ENCODE measurements around the gene IFRD2. TPM values are rescaled to one million over a fixed set of nuclear protein-coding genes. Genes with fewer than 3 reads are reported as not detected.

The IFRD2 gene
- total and polyA plus RNA-seq, 2 of the 13 experiments (the other 11 are each of a cell fraction or from before 2014, with no cell fraction given) = 32.8 to 96.1 TPM

DNA sequence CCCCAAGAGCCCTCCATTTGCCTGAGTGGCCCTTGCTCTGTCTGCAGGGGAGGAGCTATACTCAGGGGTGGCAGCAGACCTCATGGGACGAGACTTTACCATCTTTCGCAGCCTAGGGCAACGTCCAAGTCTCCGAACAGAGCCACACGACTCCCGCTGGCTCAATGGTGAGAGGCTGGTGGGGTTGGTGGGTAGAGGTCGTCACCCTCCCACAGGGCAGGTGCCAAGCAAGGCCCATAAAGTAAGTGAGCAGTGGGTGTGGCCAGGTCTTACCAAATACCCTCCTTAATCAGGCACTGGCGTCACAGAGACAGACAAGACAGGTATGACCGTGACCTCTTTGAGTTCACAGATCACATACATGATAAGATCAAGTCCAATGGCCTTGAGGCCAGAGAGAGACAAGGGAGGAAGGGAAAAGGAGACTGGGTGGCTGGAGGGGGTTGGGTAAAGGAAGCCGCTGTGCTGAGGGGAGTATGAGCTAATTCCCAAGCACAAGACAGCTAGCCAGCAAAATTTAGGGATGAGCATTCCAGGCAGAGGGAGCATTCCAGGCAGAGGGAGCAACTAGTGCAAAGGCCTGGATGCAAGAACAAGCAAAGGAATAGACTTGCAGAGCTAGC lies 20.8 kb downstream of the IFRD2 start (continued):
- TF ChIP-seq, protein P1, sequence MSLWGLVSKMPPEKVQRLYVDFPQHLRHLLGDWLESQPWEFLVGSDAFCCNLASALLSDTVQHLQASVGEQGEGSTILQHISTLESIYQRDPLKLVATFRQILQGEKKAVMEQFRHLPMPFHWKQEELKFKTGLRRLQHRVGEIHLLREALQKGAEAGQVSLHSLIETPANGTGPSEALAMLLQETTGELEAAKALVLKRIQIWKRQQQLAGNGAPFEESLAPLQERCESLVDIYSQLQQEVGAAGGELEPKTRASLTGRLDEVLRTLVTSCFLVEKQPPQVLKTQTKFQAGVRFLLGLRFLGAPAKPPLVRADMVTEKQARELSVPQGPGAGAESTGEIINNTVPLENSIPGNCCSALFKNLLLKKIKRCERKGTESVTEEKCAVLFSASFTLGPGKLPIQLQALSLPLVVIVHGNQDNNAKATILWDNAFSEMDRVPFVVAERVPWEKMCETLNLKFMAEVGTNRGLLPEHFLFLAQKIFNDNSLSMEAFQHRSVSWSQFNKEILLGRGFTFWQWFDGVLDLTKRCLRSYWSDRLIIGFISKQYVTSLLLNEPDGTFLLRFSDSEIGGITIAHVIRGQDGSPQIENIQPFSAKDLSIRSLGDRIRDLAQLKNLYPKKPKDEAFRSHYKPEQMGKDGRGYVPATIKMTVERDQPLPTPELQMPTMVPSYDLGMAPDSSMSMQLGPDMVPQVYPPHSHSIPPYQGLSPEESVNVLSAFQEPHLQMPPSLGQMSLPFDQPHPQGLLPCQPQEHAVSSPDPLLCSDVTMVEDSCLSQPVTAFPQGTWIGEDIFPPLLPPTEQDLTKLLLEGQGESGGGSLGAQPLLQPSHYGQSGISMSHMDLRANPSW (CRISPR knock-in tag; IDR thresholded peaks at IDR 0.05; ENCODE audit: borderline replicate concordance) = no peak
- TF ChIP-seq SAP130 (CRISPR knock-in tag; IDR thresholded peaks at IDR 0.05; ENCODE audit: low read depth) (peak; percentile 79), ZNF816 (CRISPR knock-in tag; IDR thresholded peaks at IDR 0.05; ENCODE audit: borderline replicate concordance) (no peak), ZFP1 (CRISPR knock-in tag; IDR thresholded peaks at IDR 0.05) (no peak), NR2C2 (CRISPR knock-in tag; IDR thresholded peaks at IDR 0.05; ENCODE audit: borderline replicate concordance) (peak; percentile 82), FOXP1 (IDR thresholded peaks at IDR 0.05) (no peak), FOXP1 (CRISPR knock-in tag; IDR thresholded peaks at IDR 0.05) (peak; percentile 41; the same call in 1 of the 2 replicates), SP1 (IDR thresholded peaks at IDR 0.05) (no peak), SP1 (CRISPR knock-in tag; IDR thresholded peaks at IDR 0.05) (no peak), SMAD1 (CRISPR knock-in tag; IDR thresholded peaks at IDR 0.05; ENCODE audit: borderline replicate concordance, low read depth) (0 out of 2 replicates have a peak, but pooled peaks have one; percentile 15), ZFP36L1 (CRISPR knock-in tag; IDR thresholded peaks at IDR 0.05) (no peak), RARA (CRISPR knock-in tag; IDR thresholded peaks at IDR 0.05) (peak; percentile 91), SOX13 (IDR thresholded peaks at IDR 0.05) (no peak), SOX13 (CRISPR knock-in tag; conservative IDR thresholded peaks at IDR 0.05 in 1 of 2, IDR thresholded peaks at IDR 0.05 in 1 of 2) (peak in 1 of 2 experiments; percentile 54; a peak in 2 of 4 replicates), ZNF660 (CRISPR knock-in tag; IDR thresholded peaks at IDR 0.05; ENCODE audit: borderline replicate concordance, low read depth) (no peak), HNF4G (IDR thresholded peaks at IDR 0.05; ENCODE audit: borderline replicate concordance, low read depth, low read length) (no peak), HNF4G (CRISPR knock-in tag; IDR thresholded peaks at IDR 0.05; ENCODE audit: borderline replicate concordance, low read depth) (peak; percentile 58; the same call in 1 of the 2 replicates), ATF7-NPFF (CRISPR knock-in tag; IDR thresholded peaks at IDR 0.05; ENCODE audit: low read depth) (0 out of 2 replicates have a peak, but pooled peaks have one; percentile 28), GABPA (IDR thresholded peaks at IDR 0.05; ENCODE audit: low read depth, low read length) (no peak), GABPA (CRISPR knock-in tag; IDR thresholded peaks at IDR 0.05; ENCODE audit: low read depth) (peak; percentile 33; the same call in 1 of the 2 replicates), GATAD1 (CRISPR knock-in tag; IDR thresholded peaks at IDR 0.05) (0 out of 2 replicates have a peak, but pooled peaks have one; percentile 15), DNMT1 (CRISPR knock-in tag; IDR thresholded peaks at IDR 0.05) (no peak)
- TF ChIP-seq, protein P2, sequence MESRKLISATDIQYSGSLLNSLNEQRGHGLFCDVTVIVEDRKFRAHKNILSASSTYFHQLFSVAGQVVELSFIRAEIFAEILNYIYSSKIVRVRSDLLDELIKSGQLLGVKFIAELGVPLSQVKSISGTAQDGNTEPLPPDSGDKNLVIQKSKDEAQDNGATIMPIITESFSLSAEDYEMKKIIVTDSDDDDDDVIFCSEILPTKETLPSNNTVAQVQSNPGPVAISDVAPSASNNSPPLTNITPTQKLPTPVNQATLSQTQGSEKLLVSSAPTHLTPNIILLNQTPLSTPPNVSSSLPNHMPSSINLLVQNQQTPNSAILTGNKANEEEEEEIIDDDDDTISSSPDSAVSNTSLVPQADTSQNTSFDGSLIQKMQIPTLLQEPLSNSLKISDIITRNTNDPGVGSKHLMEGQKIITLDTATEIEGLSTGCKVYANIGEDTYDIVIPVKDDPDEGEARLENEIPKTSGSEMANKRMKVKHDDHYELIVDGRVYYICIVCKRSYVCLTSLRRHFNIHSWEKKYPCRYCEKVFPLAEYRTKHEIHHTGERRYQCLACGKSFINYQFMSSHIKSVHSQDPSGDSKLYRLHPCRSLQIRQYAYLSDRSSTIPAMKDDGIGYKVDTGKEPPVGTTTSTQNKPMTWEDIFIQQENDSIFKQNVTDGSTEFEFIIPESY (CRISPR knock-in tag; IDR thresholded peaks at IDR 0.05) = peak; percentile 27; the same call in 1 of the 2 replicates
- TF ChIP-seq, protein P3, sequence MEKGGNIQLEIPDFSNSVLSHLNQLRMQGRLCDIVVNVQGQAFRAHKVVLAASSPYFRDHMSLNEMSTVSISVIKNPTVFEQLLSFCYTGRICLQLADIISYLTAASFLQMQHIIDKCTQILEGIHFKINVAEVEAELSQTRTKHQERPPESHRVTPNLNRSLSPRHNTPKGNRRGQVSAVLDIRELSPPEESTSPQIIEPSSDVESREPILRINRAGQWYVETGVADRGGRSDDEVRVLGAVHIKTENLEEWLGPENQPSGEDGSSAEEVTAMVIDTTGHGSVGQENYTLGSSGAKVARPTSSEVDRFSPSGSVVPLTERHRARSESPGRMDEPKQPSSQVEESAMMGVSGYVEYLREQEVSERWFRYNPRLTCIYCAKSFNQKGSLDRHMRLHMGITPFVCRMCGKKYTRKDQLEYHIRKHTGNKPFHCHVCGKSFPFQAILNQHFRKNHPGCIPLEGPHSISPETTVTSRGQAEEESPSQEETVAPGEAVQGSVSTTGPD (CRISPR knock-in tag; IDR thresholded peaks at IDR 0.05) = no peak
- TF ChIP-seq, protein P4, sequence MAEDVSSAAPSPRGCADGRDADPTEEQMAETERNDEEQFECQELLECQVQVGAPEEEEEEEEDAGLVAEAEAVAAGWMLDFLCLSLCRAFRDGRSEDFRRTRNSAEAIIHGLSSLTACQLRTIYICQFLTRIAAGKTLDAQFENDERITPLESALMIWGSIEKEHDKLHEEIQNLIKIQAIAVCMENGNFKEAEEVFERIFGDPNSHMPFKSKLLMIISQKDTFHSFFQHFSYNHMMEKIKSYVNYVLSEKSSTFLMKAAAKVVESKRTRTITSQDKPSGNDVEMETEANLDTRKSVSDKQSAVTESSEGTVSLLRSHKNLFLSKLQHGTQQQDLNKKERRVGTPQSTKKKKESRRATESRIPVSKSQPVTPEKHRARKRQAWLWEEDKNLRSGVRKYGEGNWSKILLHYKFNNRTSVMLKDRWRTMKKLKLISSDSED (CRISPR knock-in tag; IDR thresholded peaks at IDR 0.05) = no peak

Measured in HepG2 (cell line).